Activated T-cell treated with anti-CD3 and anti-CD28 coated beads, Interleukin-2, amount 50 U/mL, for 24 hours (primary cell): Measurements from ENCODE around the gene ECI1.

Experiments used
- DNase-seq: peaks from one replicate; pipeline ENCODE4 v3.0.0-alpha.2; 2020
- H3K27ac Mint-ChIP-seq: 2 replicates; pipeline ENCODE4 v1.8.0; 2020; ENCODE audit warnings: mild to moderate bottlenecking, mixed read lengths
- H3K27me3 Mint-ChIP-seq: 2 replicates; pipeline ENCODE4 v1.8.0; 2020; ENCODE audit warnings: mixed read lengths
- H3K36me3 Mint-ChIP-seq: 2 replicates; pipeline ENCODE4 v1.8.0; 2020; ENCODE audit warnings: low read depth, mixed read lengths
- H3K4me1 Mint-ChIP-seq: 2 replicates; pipeline ENCODE4 v1.8.0; 2020; ENCODE audit warnings: low read depth, mixed read lengths
- H3K4me3 Mint-ChIP-seq: 2 replicates; pipeline ENCODE4 v1.8.0; 2020; ENCODE audit warnings: mild to moderate bottlenecking, moderate library complexity, mixed read lengths
- H3K9me3 Mint-ChIP-seq: 2 replicates; pipeline ENCODE4 v1.8.0; 2020; ENCODE audit warnings: mixed read lengths

ECI1 gene

GRCh38 chr16:2251296-2252111 is at the start of gene ECI1:
ECI1 (minus strand) TSS chr16:2251587; CDS start chr16:2251566, 21 bp downstream.
- peaks cover 75% of the 10 kb centered on the region for H3K36me3 Mint-ChIP-seq
- H3K27ac Mint-ChIP-seq, result peak within 1 kb of the TSS; percentile 93
- H3K9me3 Mint-ChIP-seq, result no peaks in the 10 kb centered on the region
- H3K27me3 Mint-ChIP-seq, result no peaks in the 10 kb centered on the region
- peak; percentile 88 for DNase-seq
- peak within 1 kb of the TSS; percentile 88 for H3K4me3 Mint-ChIP-seq
- peaks cover 20% of the 10 kb centered on the region for H3K4me1 Mint-ChIP-seq

- Mint-ChIP-seq H3K27ac (no peak overlapping the region), H3K36me3 (no peaks in the 10 kb centered on the region), H3K4me1 (no peaks in the 10 kb centered on the region), H3K9me3 (no peaks in the 10 kb centered on the region), H3K27me3 (no peaks in the 10 kb centered on the region), H3K4me3 (no peak overlapping the region)
- DNase-seq, result no peak
Observed at GRCh38 chr16:2299915-2300192, 48.5 kb upstream of the ECI1 start.

DNA sequence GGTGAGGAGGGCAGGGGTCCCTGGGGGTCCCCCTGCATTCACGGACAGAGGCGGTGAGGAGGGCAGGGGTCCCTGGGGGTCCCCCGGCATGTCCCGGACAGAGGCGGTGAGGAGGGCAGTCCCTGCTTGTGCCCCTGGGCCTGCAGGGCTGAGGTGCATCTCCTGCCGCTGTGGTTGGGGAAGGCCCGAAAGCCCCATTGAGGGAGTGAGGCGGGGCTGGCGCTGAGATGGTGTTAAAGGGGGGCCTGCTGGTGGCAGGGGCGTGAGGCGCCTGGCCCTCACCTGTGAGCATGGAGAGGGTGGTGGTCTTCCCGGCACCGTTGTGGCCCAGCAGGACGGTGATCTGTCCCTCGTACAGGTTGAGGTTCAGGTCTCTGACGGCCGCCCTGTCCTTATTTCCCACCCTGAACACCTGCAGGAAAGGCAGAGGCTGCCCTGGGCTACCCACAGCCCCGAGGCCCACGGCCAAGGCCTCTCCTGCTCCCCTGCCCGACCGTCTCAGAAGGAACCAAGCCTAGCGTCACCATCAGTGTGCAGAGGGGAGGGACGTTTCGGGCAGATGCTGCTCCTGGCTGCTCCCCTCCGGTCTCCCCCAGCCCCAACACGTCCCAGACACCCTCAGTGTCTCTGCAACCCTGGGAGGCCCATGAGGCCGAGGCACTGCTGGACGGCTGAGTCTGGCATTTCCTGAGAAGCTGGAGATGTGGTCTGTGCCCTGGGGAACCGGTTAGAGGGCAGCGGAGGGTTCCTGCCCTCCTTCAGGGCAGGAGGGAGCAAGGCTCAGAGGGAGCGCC is 47.9 kb upstream of the ECI1 start:
- H3K27ac Mint-ChIP-seq, result no peak overlapping the region
- H3K36me3 Mint-ChIP-seq, result no peaks in the 10 kb centered on the region
- no peaks in the 10 kb centered on the region for H3K27me3 Mint-ChIP-seq
- no peaks in the 10 kb centered on the region for H3K4me1 Mint-ChIP-seq
- no peak overlapping the region for H3K4me3 Mint-ChIP-seq
- no peaks in the 10 kb centered on the region for H3K9me3 Mint-ChIP-seq
- DNase-seq, result no peak

GRCh38 chr16:2298621-2299020 is 47.2 kb upstream of the ECI1 start:
- DNase-seq, result no peak
- H3K36me3 Mint-ChIP-seq, result no peaks in the 10 kb centered on the region
- H3K4me3 Mint-ChIP-seq, result no peak overlapping the region
- H3K27me3 Mint-ChIP-seq, result no peaks in the 10 kb centered on the region
- no peak overlapping the region for H3K27ac Mint-ChIP-seq
- no peaks in the 10 kb centered on the region for H3K9me3 Mint-ChIP-seq
- H3K4me1 Mint-ChIP-seq, result no peaks in the 10 kb centered on the region

DNA sequence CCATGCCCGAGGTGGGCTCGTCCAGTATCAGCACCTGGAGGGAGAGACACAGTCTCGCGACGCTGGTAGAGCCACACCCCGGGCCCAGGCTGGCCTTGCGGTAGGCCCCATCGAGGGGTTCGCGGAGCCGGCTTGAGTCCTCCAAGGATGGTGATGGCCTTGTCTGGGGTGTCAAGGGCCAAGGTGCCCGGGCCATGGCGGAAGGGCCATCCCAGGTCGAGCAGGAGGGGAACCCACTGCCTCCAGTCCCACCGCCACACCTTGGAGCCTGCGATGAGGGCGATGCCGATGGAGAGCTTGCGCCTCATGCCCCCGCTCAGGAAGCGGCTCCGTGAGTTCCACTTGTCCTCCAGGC is 46.1 kb upstream of the ECI1 start:
- H3K27ac Mint-ChIP-seq, result no peak overlapping the region
- no peaks in the 10 kb centered on the region for H3K9me3 Mint-ChIP-seq
- no peak for DNase-seq
- no peak overlapping the region for H3K4me3 Mint-ChIP-seq
- H3K36me3 Mint-ChIP-seq, result no peaks in the 10 kb centered on the region
- no peaks in the 10 kb centered on the region for H3K4me1 Mint-ChIP-seq
- H3K27me3 Mint-ChIP-seq, result no peaks in the 10 kb centered on the region

DNA sequence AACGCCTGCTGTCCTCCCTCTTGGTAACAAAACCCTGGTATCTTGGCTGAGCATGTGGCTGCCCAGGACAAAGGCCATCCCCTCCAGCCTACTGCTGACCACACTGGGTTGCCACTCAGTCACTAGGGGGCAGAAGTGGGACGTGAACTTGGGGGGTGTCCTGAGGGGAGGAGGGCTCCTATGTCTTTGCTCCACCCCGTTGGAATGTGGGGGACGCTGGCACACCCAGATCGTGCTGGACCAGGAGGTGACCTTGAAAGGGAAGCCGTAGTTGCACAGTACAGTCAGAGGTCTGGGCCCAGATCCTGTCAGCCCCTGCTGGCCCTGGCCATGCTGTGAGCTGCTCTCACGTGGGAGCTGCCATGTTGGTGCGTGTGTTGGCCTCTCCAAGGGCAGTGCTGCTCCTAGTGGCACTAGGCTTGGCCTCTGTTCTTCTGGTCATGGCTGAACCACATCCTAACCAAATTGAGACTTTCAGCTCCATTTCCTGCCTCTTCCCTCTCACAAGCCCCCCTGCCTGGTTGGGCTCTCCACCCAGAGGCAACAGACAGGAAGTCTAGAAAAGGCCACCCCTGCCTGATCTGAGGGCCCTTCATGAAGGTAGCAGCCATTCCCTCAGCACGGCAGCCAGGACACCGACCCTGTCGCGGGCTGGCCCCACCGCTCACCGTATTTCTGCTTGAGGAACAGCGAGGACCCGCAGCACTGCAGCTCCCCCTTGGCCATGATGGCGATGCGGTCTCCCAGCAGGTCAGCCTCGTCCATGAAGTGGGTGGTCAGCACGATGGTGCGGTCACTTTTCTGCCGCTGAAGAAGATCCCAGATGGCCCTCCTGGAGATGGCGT is 45.5 kb upstream of the ECI1 start:
- Mint-ChIP-seq H3K9me3 (no peaks in the 10 kb centered on the region), H3K36me3 (no peaks in the 10 kb centered on the region), H3K4me3 (no peak overlapping the region), H3K27ac (no peak overlapping the region), H3K4me1 (no peaks in the 10 kb centered on the region), H3K27me3 (no peaks in the 10 kb centered on the region)
- peak; percentile 36 for DNase-seq

- Mint-ChIP-seq H3K27me3 (no peaks in the 10 kb centered on the region), H3K9me3 (no peaks in the 10 kb centered on the region), H3K4me1 (no peaks in the 10 kb centered on the region), H3K36me3 (no peaks in the 10 kb centered on the region), H3K4me3 (no peak overlapping the region), H3K27ac (no peak overlapping the region)
- no peak for DNase-seq
Observed at GRCh38 chr16:2295056-2295798, 43.8 kb upstream of the ECI1 start.

DNA sequence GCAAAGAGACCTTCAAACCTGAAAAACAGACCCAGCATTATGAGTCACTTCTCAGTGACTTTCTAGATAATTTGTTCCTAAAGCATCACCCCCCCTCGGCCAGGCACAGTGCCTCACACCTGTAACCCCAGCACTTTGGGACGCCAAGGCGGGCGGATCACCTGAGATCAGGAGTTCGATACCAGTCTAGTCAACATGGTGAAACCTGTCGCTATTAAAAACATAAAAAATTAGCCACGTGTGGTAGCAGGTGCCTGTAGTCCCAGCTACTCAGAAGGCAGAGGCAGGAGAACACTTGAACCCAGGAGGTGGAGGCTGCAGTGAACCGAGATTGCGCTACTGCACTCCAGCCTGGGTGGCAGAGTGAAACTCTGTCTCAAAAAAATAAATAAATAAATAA is 40.8 kb upstream of the ECI1 start:
- H3K27me3 Mint-ChIP-seq, result no peaks in the 10 kb centered on the region
- H3K9me3 Mint-ChIP-seq, result no peaks in the 10 kb centered on the region
- H3K36me3 Mint-ChIP-seq, result no peaks in the 10 kb centered on the region
- H3K4me1 Mint-ChIP-seq, result no peaks in the 10 kb centered on the region
- H3K27ac Mint-ChIP-seq, result no peak overlapping the region
- no peak for DNase-seq
- no peak overlapping the region for H3K4me3 Mint-ChIP-seq

DNA sequence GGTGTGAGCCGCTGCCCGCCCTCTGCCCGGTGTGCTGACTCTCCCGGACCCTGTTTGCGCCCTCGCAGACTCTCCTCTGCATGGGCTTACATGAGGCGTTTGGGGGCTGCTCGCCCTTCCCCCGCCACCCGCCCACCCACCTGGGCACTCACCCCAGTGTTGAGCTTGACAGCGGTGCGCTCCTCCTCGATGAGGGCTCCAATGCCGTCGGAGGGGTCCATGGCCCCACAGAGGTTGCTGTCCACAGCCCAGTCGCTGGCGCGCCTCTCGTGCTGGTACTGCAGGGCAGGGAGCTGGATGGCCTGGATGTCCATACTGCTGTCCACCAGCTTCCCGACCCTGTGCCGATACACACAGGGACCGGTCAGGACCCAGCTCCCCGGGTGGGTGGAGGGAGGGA is 37.9 kb upstream of the ECI1 start:
- Mint-ChIP-seq H3K4me3 (no peak overlapping the region), H3K27me3 (no peaks in the 10 kb centered on the region), H3K36me3 (peaks cover 2% of the 10 kb centered on the region), H3K9me3 (no peaks in the 10 kb centered on the region), H3K27ac (no peak overlapping the region), H3K4me1 (no peaks in the 10 kb centered on the region)
- DNase-seq, result no peak

- H3K27me3 Mint-ChIP-seq, result no peaks in the 10 kb centered on the region
- H3K4me1 Mint-ChIP-seq, result no peaks in the 10 kb centered on the region
- no peaks in the 10 kb centered on the region for H3K9me3 Mint-ChIP-seq
- peaks cover 2% of the 10 kb centered on the region for H3K36me3 Mint-ChIP-seq
- no peak overlapping the region for H3K27ac Mint-ChIP-seq
- no peak for DNase-seq
- no peak overlapping the region for H3K4me3 Mint-ChIP-seq
Observed at GRCh38 chr16:2288726-2289125, 37.3 kb upstream of the ECI1 start.

DNA sequence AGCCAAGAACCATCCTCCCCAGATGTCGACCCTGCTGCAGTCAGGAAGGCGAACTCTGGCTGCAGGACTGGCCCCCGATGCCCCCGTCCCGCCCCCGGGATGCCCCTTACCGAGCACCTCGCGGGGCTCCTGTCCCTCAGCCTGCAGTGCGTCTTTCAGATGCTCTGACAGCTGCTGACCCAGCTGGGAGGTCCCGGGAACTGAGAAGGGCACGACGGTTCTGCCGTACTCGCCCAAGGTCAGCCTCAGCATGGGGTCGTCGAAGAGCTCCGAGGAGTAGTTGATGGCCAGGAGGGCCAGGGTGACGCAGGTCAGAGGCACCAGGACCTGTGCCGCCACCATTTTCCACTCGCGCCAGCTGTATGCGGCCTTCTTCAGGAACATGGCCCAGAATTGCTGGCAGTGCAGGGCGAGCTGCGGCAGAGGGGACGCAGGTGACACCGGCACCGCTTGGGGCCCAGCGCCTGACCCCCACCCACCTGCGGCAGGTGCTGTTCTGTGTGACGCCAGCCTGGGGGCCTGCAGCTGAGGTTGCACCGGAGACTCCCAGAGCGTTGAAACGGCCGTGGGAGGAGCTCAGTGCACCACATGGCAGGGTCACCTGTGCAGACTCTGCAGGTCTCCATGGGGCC is 36.6 kb upstream of the ECI1 start:
- no peak overlapping the region for H3K27ac Mint-ChIP-seq
- H3K9me3 Mint-ChIP-seq, result no peaks in the 10 kb centered on the region
- H3K27me3 Mint-ChIP-seq, result no peaks in the 10 kb centered on the region
- DNase-seq, result no peak
- no peak overlapping the region for H3K4me3 Mint-ChIP-seq
- H3K36me3 Mint-ChIP-seq, result peaks cover 2% of the 10 kb centered on the region
- H3K4me1 Mint-ChIP-seq, result no peaks in the 10 kb centered on the region

- H3K27me3 Mint-ChIP-seq, result no peaks in the 10 kb centered on the region
- DNase-seq, result no peak
- no peaks in the 10 kb centered on the region for H3K9me3 Mint-ChIP-seq
- H3K36me3 Mint-ChIP-seq, result peaks cover 2% of the 10 kb centered on the region
- H3K4me3 Mint-ChIP-seq, result no peak overlapping the region
- no peaks in the 10 kb centered on the region for H3K4me1 Mint-ChIP-seq
- no peak overlapping the region for H3K27ac Mint-ChIP-seq
Observed at GRCh38 chr16:2286550-2286949, 35.2 kb upstream of the ECI1 start.

- Mint-ChIP-seq H3K36me3 (peaks cover 2% of the 10 kb centered on the region), H3K4me3 (no peak overlapping the region), H3K9me3 (no peaks in the 10 kb centered on the region), H3K27ac (no peak overlapping the region), H3K4me1 (no peaks in the 10 kb centered on the region), H3K27me3 (no peaks in the 10 kb centered on the region)
- no peak for DNase-seq
Observed at GRCh38 chr16:2285731-2286191, 34.4 kb upstream of the ECI1 start.
